Mononuclear cell (primary cell): ENCODE data around the gene ALDH1B1. TPM values are rescaled to one million over a fixed set of nuclear protein-coding genes. Genes with fewer than 3 reads are reported as not detected.

Experiments used
- H3K27me3 ChIP-seq: 2 replicates; pipeline ENCODE4 v1.6.0; 2011; ENCODE audit warnings: low read length, control low read depth; ENCODE audit not compliant: insufficient read depth
- H3K4me1 ChIP-seq: 2 replicates; pipeline ENCODE4 v1.5.1; 2011; ENCODE audit warnings: mild to moderate bottlenecking, low read length, control low read depth; ENCODE audit not compliant: insufficient read depth
- H3K4me3 ChIP-seq: 2 replicates; pipeline ENCODE4 v1.5.1; 2011; ENCODE audit warnings: mild to moderate bottlenecking, low read length, moderate library complexity
- H3K9me3 ChIP-seq: 2 replicates; pipeline ENCODE4 v1.5.1; 2011; ENCODE audit warnings: low read depth, mild to moderate bottlenecking, control low read depth, low read length
- total RNA-seq: library from RNA; depleted of rRNA; stranded (reverse); fragments of >200 nt; gene quantifications from one replicate; pipeline ENCODE4 v1.2.3, GENCODE V29; 2012

ALDH1B1 gene
- total RNA-seq, 1 donor, result 0.52 TPM

DNA sequence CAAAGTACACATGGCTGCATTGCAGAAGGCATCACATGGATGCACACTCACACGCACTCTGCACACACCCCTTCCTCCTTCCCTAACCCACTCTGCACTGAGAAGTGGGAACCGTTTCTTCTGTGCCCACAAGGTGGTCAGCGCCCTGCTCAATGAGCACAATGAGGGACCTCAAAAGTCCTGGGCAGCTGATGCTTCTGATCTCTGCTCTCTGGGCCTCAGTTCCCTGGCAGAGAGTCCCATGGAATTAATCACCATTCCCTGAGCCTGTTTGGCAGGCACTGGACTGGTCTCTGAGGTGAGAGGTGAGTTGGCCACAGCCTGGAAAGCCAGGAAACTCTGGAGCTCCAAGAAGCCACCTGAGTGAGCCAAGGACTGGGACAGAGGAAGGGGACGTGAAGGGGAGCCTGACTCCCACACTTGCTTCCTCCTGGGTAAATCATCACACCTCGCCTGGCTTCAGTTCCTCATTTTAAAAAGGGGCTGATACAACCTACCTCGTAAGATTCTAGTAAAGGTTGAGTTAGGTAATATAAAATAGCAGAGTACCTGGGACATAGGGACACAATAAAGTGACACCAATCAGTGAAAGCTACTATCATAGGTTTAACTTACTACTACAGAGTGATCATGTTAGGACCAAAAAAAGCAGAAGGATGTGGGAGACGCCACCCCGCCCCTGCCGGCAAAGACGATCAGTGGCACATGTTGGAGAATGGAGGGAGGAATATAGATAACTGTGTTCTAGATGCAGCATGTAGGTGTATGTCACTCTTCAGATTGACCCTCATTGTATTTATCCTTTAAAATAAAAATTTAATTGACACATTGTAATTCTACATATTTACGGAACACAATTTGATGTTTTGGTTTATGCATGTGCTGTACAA, 52.9 kb downstream of the ALDH1B1 start:
- H3K4me1 ChIP-seq, result no peaks in the 10 kb centered on the region
- peaks cover under 1% of the 10 kb centered on the region for H3K9me3 ChIP-seq
- H3K27me3 ChIP-seq, result peaks cover 18% of the 10 kb centered on the region
- no peak overlapping the region for H3K4me3 ChIP-seq

DNA sequence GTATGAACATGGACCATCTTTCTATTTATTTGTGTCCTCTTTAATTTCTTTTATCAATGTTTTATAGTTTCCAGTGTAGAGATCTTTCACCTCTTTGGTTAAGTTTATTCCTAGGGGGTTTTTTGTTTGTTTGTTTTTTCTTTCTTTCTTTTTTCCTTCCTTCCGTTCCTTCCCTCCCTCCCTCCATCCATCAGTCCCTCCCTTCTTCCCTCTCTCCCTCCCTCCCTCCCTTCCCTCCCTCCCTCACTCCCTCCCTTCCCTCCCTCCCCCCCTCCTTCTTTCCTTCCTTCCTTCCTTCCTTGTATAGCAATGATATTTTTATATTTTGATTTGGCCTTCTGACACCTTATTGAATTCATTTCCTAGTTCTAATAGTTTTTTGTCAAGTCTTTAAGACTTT, 55.2 kb downstream of the ALDH1B1 start:
- Histone ChIP-seq H3K27me3 (peaks cover 18% of the 10 kb centered on the region), H3K4me3 (no peak overlapping the region), H3K4me1 (no peaks in the 10 kb centered on the region), H3K9me3 (peaks cover 13% of the 10 kb centered on the region)

Other genes with a start within 250 kb of the ALDH1B1 start
- gene IGFBPL1, start 31.8 kb downstream of the ALDH1B1 start, total RNA-seq, result not detected
- gene ANKRD18A, start 227.9 kb downstream of the ALDH1B1 start, total RNA-seq, result 2.0 TPM